Measurements from ENCODE around the gene SEMA3C.

DNA sequence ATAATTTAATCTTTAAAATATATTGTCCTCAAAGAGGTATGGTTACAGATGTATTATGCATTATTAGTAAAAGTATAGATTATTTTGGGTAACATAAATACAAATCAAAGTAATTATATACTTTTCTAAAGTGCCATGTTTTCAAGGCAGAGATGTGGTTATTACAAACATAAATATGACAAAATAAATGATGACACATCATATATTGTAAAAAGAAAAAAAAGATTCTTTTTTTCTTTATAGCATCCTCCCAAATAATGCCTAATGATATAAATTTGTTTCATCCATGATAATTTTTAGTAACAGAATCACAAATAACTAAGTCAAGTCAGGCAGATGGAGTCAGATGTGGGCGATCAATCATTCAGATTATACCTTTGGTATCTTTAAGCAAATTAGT, 29.3 kb downstream of the SEMA3C start:
- TF ChIP-seq, protein P1, sequence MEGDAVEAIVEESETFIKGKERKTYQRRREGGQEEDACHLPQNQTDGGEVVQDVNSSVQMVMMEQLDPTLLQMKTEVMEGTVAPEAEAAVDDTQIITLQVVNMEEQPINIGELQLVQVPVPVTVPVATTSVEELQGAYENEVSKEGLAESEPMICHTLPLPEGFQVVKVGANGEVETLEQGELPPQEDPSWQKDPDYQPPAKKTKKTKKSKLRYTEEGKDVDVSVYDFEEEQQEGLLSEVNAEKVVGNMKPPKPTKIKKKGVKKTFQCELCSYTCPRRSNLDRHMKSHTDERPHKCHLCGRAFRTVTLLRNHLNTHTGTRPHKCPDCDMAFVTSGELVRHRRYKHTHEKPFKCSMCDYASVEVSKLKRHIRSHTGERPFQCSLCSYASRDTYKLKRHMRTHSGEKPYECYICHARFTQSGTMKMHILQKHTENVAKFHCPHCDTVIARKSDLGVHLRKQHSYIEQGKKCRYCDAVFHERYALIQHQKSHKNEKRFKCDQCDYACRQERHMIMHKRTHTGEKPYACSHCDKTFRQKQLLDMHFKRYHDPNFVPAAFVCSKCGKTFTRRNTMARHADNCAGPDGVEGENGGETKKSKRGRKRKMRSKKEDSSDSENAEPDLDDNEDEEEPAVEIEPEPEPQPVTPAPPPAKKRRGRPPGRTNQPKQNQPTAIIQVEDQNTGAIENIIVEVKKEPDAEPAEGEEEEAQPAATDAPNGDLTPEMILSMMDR (IDR thresholded peaks at IDR 0.05; ENCODE audit: poor library complexity, severe bottlenecking), result no peak
- no peak for TF ChIP-seq POLR2AphosphoS5 (IDR thresholded peaks at IDR 0.05)
- TF ChIP-seq EZH2 (IDR thresholded peaks at IDR 0.05; ENCODE audit: borderline replicate concordance, insufficient read depth, low read length, poor library complexity, severe bottlenecking), result no peak
- TF ChIP-seq SMC3 (conservative IDR thresholded peaks at IDR 0.05; ENCODE audit: poor library complexity), result no peak
- TF ChIP-seq, protein P2, sequence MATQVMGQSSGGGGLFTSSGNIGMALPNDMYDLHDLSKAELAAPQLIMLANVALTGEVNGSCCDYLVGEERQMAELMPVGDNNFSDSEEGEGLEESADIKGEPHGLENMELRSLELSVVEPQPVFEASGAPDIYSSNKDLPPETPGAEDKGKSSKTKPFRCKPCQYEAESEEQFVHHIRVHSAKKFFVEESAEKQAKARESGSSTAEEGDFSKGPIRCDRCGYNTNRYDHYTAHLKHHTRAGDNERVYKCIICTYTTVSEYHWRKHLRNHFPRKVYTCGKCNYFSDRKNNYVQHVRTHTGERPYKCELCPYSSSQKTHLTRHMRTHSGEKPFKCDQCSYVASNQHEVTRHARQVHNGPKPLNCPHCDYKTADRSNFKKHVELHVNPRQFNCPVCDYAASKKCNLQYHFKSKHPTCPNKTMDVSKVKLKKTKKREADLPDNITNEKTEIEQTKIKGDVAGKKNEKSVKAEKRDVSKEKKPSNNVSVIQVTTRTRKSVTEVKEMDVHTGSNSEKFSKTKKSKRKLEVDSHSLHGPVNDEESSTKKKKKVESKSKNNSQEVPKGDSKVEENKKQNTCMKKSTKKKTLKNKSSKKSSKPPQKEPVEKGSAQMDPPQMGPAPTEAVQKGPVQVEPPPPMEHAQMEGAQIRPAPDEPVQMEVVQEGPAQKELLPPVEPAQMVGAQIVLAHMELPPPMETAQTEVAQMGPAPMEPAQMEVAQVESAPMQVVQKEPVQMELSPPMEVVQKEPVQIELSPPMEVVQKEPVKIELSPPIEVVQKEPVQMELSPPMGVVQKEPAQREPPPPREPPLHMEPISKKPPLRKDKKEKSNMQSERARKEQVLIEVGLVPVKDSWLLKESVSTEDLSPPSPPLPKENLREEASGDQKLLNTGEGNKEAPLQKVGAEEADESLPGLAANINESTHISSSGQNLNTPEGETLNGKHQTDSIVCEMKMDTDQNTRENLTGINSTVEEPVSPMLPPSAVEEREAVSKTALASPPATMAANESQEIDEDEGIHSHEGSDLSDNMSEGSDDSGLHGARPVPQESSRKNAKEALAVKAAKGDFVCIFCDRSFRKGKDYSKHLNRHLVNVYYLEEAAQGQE (IDR thresholded peaks at IDR 0.05; ENCODE audit: borderline replicate concordance), result no peak
- TF ChIP-seq TAF1 (IDR thresholded peaks at IDR 0.05; ENCODE audit: low read depth), result no peak
- no peak for TF ChIP-seq EP300 (conservative IDR thresholded peaks at IDR 0.05; ENCODE audit: poor library complexity, severe bottlenecking)
- TF ChIP-seq MXI1 (conservative IDR thresholded peaks at IDR 0.05; ENCODE audit: poor library complexity, severe bottlenecking), result no peak
- TF ChIP-seq RAD21 (conservative IDR thresholded peaks at IDR 0.05), result no peak

Data from neural cell (in vitro differentiated cells).